Measurements from ENCODE around the gene CORT. TPM values are rescaled to one million over a fixed set of nuclear protein-coding genes. Genes with fewer than 3 reads are reported as not detected.
"Not testable (repeated sequence)": the region's sequence is repeated elsewhere in the genome, so short reads cannot be mapped to it uniquely, and the experiment has no call there.

Gene CORT
- total and polyA plus RNA-seq, 9 donors = 0.55 to 1.4 (median 1.0) TPM

DNA sequence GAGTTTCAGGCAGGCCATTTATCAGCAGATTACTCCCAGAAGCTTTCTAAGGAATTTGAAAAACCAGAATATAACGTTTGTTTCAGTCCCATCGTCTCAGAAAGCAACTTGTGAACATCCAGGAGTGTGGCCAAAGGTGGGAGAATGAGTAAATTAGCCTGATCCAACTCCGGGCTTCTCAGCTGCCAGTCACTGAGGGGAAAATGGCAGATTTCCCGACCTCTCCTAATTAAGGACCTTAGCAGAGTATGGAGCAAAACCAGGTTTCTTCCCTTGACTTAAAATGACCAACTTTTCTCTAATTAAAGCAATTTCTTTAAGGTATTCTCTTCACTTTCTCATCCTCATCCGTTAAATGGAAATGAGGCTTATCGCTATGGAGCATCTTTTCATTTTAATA is 1.0 kb downstream of the CORT start:
- Histone ChIP-seq H3K36me3 (ENCODE audit: control insufficient read depth, insufficient read depth, low read length) (peaks cover 3% of the 10 kb centered on the region), H3K27me3 (ENCODE audit: control insufficient read depth, insufficient read depth, low read length) (no peaks in the 10 kb centered on the region), H3K4me3 (ENCODE audit: low read length) (no peak overlapping the region), H3K27ac (ENCODE audit: low read length) (no peak overlapping the region), H3K9me3 (replicated peaks; ENCODE audit: control insufficient read depth, low read depth, low read length) (no peaks in the 10 kb centered on the region), H3K4me1 (ENCODE audit: control insufficient read depth, insufficient read depth, low read length) (peaks cover 8% of the 10 kb centered on the region)
- peak; percentile 44 for DNase-seq
- no CpG with 5 or more reads among the region's 6 CpGs for WGBS (ENCODE audit: insufficient coverage)

DNA sequence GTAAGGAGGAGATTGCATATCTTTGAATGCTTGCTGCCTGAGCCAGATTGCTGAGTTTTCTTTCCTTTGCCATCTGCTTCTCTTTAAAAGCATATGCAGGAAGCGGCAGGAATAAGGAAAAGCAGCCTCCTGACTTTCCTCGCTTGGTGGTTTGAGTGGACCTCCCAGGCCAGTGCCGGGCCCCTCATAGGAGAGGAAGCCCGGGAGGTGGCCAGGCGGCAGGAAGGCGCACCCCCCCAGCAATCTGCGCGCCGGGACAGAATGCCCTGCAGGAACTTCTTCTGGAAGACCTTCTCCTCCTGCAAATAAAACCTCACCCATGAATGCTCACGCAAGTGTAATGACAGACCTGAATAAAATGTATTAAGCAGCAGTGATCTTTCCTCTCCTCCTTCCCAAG is 1.5 kb downstream of the CORT start:
- 0% methylated on average over 4 of the region's 10 CpGs for WGBS (ENCODE audit: insufficient coverage)
- peak; percentile 65 for DNase-seq

DNA sequence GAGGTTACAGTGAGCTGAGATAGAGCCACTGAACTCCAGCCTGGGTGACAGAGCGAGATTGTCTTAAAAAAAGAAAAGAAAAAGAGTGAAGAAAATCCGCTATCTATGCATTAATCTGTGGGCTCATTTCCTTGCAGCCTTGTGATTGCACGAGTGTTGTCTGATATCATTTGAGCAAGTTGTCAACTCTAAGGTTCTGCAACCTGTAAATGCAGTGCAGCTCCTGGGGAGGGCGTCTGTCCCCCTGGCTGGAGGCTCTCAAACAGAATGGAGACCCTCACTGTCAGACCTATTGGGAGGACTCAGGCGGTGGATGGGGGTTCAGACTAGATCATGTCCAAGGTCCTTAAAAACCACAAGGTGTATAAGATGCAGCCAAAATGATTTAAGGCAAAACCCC is 6.2 kb downstream of the CORT start:
- DNase-seq = no peak
- 91% methylated on average over 4 of the region's 5 CpGs for WGBS (ENCODE audit: insufficient coverage)
- peaks cover 6% of the 10 kb centered on the region for H3K4me1 ChIP-seq (ENCODE audit: control insufficient read depth, insufficient read depth, low read length)
- no peak overlapping the region for H3K27ac ChIP-seq (ENCODE audit: low read length)
- H3K9me3 ChIP-seq (replicated peaks; ENCODE audit: control insufficient read depth, low read depth, low read length) = no peaks in the 10 kb centered on the region
- peaks cover 15% of the 10 kb centered on the region for H3K36me3 ChIP-seq (ENCODE audit: control insufficient read depth, insufficient read depth, low read length)
- no peaks in the 10 kb centered on the region for H3K27me3 ChIP-seq (ENCODE audit: control insufficient read depth, insufficient read depth, low read length)
- no peak overlapping the region for H3K4me3 ChIP-seq (ENCODE audit: low read length)

More for the DNA sequence above, 1.5 kb downstream of the CORT start:
- Histone ChIP-seq H3K36me3 (ENCODE audit: control insufficient read depth, insufficient read depth, low read length) (peaks cover 3% of the 10 kb centered on the region), H3K27ac (ENCODE audit: low read length) (no peak overlapping the region), H3K4me3 (ENCODE audit: low read length) (no peak overlapping the region), H3K4me1 (ENCODE audit: control insufficient read depth, insufficient read depth, low read length) (peaks cover 8% of the 10 kb centered on the region), H3K27me3 (ENCODE audit: control insufficient read depth, insufficient read depth, low read length) (no peaks in the 10 kb centered on the region), H3K9me3 (replicated peaks; ENCODE audit: control insufficient read depth, low read depth, low read length) (no peaks in the 10 kb centered on the region)

DNA sequence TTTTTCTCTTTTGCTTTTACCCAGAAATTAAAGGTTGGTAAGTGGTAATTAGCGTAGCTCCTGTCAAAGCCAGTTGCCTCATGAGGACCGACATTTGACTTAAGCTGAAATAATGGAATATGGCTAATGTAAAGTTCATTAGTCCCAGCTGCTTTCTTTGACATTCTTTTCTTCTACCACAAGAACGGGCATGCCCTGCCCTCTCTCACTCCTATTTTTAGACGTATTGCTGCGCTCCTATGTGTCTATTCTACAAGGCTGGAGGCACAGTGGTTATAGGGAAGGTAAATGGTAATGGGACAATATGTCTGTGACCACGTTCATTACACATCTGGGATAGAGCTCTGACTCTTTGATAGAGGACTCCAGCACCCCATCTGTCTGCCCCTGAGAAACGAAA is 6.8 kb downstream of the CORT start:
- Histone ChIP-seq H3K36me3 (ENCODE audit: control insufficient read depth, insufficient read depth, low read length) (peaks cover 20% of the 10 kb centered on the region), H3K9me3 (replicated peaks; ENCODE audit: control insufficient read depth, low read depth, low read length) (no peaks in the 10 kb centered on the region), H3K27me3 (ENCODE audit: control insufficient read depth, insufficient read depth, low read length) (no peaks in the 10 kb centered on the region), H3K27ac (ENCODE audit: low read length) (no peak overlapping the region), H3K4me1 (ENCODE audit: control insufficient read depth, insufficient read depth, low read length) (peaks cover 4% of the 10 kb centered on the region), H3K4me3 (ENCODE audit: low read length) (no peak overlapping the region)
- no CpG with 5 or more reads among the region's 7 CpGs for WGBS (ENCODE audit: insufficient coverage)
- DNase-seq = no peak

DNA sequence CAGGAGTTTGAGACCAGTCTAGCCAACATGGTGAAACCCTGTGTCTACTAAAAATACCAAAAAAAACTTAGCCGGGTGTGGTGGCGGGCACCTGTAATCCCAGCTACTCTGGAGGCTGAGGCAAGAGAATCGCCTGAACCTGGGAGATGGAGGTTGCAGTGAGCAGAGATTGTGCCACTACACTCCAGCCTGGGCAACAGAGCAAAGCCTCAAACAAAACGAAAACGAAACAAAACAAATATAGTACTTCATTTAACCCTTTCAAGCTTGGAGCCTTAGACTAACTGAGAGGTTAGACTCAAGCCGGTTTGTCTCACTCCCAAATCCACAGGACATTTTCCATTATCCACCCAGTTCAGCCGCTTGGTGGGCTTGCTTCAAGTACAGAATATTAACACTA is 7.6 kb downstream of the CORT start:
- not testable (repeated sequence) for DNase-seq; H3K27me3 ChIP-seq (ENCODE audit: control insufficient read depth, insufficient read depth, low read length); H3K9me3 ChIP-seq (replicated peaks; ENCODE audit: control insufficient read depth, low read depth, low read length); H3K4me1 ChIP-seq (ENCODE audit: control insufficient read depth, insufficient read depth, low read length); H3K4me3 ChIP-seq (ENCODE audit: low read length)
- 8% methylated on average over 2 of the region's 7 CpGs for WGBS (ENCODE audit: insufficient coverage)
- Histone ChIP-seq H3K36me3 (ENCODE audit: control insufficient read depth, insufficient read depth, low read length) (peaks cover 24% of the 10 kb centered on the region), H3K27ac (ENCODE audit: low read length) (peak overlapping the region; percentile 29)

DNA sequence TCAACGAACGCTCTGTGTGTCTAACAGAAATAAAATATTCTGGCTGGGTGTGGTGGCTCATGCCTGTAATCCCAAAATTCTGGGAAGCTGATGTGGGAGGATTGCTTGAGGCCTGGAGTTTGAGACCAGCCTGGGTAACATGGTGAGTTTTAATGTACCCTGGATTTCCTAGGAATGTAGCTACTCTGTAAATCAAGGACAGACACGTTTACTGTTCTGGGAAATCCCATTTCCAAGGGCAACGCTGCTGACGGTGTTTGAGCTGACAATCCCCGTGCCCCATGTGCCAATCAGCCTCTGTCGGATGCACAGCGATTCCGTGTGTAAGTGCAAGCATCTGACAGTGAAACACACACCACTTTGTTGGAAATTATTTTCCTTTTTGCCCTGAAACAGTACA is 8.0 kb downstream of the CORT start:
- no peak overlapping the region for H3K4me3 ChIP-seq (ENCODE audit: low read length)
- peaks cover 4% of the 10 kb centered on the region for H3K4me1 ChIP-seq (ENCODE audit: control insufficient read depth, insufficient read depth, low read length)
- H3K9me3 ChIP-seq (replicated peaks; ENCODE audit: control insufficient read depth, low read depth, low read length) = no peaks in the 10 kb centered on the region
- H3K27me3 ChIP-seq (ENCODE audit: control insufficient read depth, insufficient read depth, low read length) = no peaks in the 10 kb centered on the region
- peaks cover 28% of the 10 kb centered on the region for H3K36me3 ChIP-seq (ENCODE audit: control insufficient read depth, insufficient read depth, low read length)
- H3K27ac ChIP-seq (ENCODE audit: low read length) = peak overlapping the region; percentile 29
- 61% methylated on average over 6 of the region's 9 CpGs for WGBS (ENCODE audit: insufficient coverage)
- DNase-seq = no peak

DNA sequence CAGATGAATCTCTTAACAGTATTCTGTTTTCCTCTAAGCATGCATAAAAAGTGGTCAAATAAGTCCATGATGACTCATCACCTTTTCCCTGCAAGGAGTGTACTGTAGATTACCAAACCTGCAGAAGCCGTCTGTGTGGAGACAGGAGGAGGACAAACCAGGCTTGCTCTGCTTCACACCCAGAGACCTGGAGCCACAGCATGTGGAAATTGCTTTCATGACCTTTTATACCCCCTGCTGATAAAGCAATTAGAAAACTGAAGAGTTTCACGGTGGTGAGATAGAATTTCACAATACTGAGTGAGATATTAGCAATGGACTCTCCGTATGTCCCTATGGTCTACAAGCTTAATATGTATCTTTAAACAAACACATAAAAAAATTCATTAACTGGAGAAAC is 9.4 kb downstream of the CORT start:
- H3K36me3 ChIP-seq (ENCODE audit: control insufficient read depth, insufficient read depth, low read length) = peaks cover 31% of the 10 kb centered on the region
- DNase-seq = no peak
- H3K27ac ChIP-seq (ENCODE audit: low read length) = no peak overlapping the region
- peaks cover 4% of the 10 kb centered on the region for H3K4me1 ChIP-seq (ENCODE audit: control insufficient read depth, insufficient read depth, low read length)
- no peak overlapping the region for H3K4me3 ChIP-seq (ENCODE audit: low read length)
- no peaks in the 10 kb centered on the region for H3K9me3 ChIP-seq (replicated peaks; ENCODE audit: control insufficient read depth, low read depth, low read length)
- no CpG with 5 or more reads among the region's 3 CpGs for WGBS (ENCODE audit: insufficient coverage)
- H3K27me3 ChIP-seq (ENCODE audit: control insufficient read depth, insufficient read depth, low read length) = no peaks in the 10 kb centered on the region

- H3K27me3 ChIP-seq (ENCODE audit: control insufficient read depth, insufficient read depth, low read length) = no peaks in the 10 kb centered on the region
- WGBS (ENCODE audit: insufficient coverage) = 100% methylated on average over 1 of the region's 2 CpGs
- H3K9me3 ChIP-seq (replicated peaks; ENCODE audit: control insufficient read depth, low read depth, low read length) = no peaks in the 10 kb centered on the region
- no peak for DNase-seq
- H3K36me3 ChIP-seq (ENCODE audit: control insufficient read depth, insufficient read depth, low read length) = peaks cover 54% of the 10 kb centered on the region
- no peak overlapping the region for H3K27ac ChIP-seq (ENCODE audit: low read length)
- no peak overlapping the region for H3K4me3 ChIP-seq (ENCODE audit: low read length)
- H3K4me1 ChIP-seq (ENCODE audit: control insufficient read depth, insufficient read depth, low read length) = peaks cover 4% of the 10 kb centered on the region
Observed at GRCh38 chr1:10467078-10467477, 17.2 kb downstream of the CORT start.

- WGBS (ENCODE audit: insufficient coverage) = no CpG with 5 or more reads among the region's 4 CpGs
- no peak for DNase-seq
- Histone ChIP-seq H3K27me3 (ENCODE audit: control insufficient read depth, insufficient read depth, low read length) (no peaks in the 10 kb centered on the region), H3K36me3 (ENCODE audit: control insufficient read depth, insufficient read depth, low read length) (peaks cover 31% of the 10 kb centered on the region), H3K27ac (ENCODE audit: low read length) (no peak overlapping the region), H3K9me3 (replicated peaks; ENCODE audit: control insufficient read depth, low read depth, low read length) (no peaks in the 10 kb centered on the region), H3K4me1 (ENCODE audit: control insufficient read depth, insufficient read depth, low read length) (peaks cover 4% of the 10 kb centered on the region), H3K4me3 (ENCODE audit: low read length) (no peak overlapping the region)
Observed at GRCh38 chr1:10470043-10470442, 20.2 kb downstream of the CORT start.

DNA sequence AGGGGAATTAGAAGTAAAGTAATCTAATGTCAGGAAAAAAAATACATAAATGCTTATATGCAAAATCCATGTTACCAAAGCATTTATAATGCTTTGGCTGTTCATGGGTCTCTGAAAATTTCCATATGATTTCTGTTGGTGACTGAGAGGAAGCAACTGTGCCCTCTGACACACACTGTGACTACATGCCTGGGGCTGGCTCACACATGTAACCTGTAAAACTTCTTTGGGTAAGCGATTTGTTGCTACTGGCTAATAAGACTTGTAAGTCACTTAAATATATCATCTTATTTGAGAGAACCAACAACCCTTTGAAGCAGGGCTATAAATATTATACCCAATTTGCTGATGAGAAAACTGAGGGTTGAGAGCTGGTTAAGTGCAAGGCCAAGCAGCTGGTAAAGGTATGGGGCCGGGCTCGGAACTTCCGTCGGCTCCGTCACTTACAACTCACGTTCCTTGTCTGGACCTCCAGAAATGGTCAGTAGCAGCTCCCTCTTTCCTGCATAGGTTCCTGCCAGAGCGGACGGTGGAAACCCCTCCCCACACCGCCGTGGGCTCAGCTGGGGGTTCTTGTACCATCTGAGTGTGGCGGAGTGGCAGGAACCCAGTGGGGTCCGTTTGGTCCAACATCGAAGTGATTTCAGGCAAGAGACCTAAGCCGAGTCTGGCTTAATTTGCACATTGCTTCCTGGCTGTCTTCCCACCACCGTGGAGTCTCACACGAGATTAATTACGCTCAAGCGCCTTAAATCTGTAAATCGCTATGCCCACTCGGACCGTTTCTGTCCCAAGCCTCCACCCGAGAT is 21.8 kb downstream of the CORT start:
- Histone ChIP-seq H3K9me3 (replicated peaks; ENCODE audit: control insufficient read depth, low read depth, low read length) (no peaks in the 10 kb centered on the region), H3K27me3 (ENCODE audit: control insufficient read depth, insufficient read depth, low read length) (no peaks in the 10 kb centered on the region), H3K36me3 (ENCODE audit: control insufficient read depth, insufficient read depth, low read length) (peaks cover 21% of the 10 kb centered on the region), H3K4me3 (ENCODE audit: low read length) (peak overlapping the region; percentile 91), H3K27ac (ENCODE audit: low read length) (peak overlapping the region; percentile 85), H3K4me1 (ENCODE audit: control insufficient read depth, insufficient read depth, low read length) (peaks cover 8% of the 10 kb centered on the region)
- DNase-seq = no peak
- WGBS (ENCODE audit: insufficient coverage) = 1% methylated on average over 21 of the region's 23 CpGs

All from muscle of leg (tissue), 11 donors.